Skeletal muscle cell (primary cell): ENCODE data around the gene ZNF333.

ENCODE experiments used
- DNase-seq: peaks from one replicate; pipeline ENCODE4 v3.0.0-alpha.2; 2010; ENCODE audit warnings: low read depth
- H3K4me3 ChIP-seq: 2 replicates; pipeline ENCODE4 v1.5.1; 2011; ENCODE audit warnings: low read depth, mild to moderate bottlenecking, control low read depth, low read length, moderate library complexity

The ZNF333 gene

GRCh38 chr19:14694641-14695266 is 4.9 kb downstream of the ZNF333 start:
- H3K4me3 ChIP-seq: no peak overlapping the region
- DNase-seq: no peak

- DNase-seq: no peak
- H3K4me3 ChIP-seq: no peak overlapping the region
These were observed 5.6 kb downstream of the ZNF333 start for GRCh38 chr19:14695471-14695870.

- DNase-seq: no peak
These were observed 9.8 kb downstream of the ZNF333 start for GRCh38 chr19:14699641-14700040.

DNA sequence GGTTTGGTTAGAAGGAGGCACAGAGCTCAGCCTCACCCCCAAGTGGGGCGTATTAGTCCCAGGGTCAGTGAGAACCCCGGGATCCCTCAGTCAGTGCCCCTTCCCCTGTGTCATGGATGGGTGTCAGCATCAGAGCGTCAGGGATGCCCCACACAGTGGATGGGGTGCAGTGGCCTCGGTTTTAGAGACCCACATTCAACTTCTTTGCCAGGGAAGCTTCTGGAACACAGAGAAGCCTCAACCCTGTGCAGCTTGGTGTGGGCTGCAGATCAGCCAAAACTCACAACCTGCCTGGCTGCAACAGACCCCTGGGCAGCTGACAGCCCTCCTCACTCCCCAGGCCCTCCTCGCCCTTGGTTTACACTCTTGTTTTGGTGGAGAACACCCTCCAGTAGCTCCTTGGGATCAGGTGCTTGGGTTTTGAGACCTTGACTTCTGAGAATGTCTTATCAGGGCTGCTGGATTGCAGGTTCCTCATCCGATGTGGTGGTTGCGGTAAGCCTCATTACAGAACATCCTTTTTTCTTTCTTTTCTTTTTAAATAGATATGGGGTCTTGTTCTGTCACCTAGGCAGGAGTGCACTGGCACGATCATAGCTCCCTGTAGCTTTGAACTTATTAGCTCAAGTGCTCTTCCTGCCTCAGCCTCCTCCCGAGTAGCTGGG is 11.0 kb downstream of the ZNF333 start:
- no peak overlapping the region for H3K4me3 ChIP-seq
- no peak for DNase-seq

More at GRCh38 chr19:14699641-14700040, 9.8 kb downstream of the ZNF333 start:
- no peak overlapping the region for H3K4me3 ChIP-seq

DNA sequence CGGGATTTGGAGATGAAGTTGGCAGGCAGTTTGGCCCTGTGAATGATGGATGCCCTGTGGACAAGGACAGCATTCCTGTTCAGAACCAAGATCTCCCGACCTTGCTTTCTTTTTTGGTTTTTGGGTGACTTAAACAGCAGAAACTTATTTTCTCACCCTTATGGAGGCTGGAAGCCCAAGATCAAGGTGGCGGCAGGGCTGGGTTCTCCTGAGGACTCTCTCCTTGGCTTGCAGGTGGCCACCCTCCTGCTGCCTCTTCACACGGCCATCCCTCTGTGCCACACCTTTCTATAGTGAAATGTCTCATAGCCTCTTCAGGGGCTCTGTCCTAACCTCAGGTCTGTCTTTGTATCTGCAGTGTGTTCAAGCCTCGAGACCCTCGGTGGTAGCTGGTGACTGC is 14.0 kb downstream of the ZNF333 start:
- no peak for DNase-seq
- H3K4me3 ChIP-seq: no peak overlapping the region

DNA sequence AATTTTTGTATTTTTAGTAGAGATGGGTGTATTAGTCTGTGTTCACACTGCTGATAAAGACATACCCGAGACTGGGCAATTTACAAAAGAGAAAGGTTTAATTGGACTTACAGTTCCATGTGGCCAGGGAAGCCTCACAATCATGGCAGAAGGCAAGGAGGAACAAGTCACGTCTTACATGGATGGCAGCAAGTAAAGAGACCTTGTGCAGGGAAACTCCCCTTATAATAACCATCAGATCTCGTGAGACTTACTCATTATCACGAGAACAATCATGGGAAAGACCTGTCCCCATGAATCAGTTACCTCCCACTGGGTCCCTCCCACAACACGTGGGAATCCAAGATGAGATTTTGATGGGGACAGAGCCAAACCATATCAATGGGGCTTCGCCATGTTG is 14.6 kb downstream of the ZNF333 start:
- no peak for DNase-seq

DNA sequence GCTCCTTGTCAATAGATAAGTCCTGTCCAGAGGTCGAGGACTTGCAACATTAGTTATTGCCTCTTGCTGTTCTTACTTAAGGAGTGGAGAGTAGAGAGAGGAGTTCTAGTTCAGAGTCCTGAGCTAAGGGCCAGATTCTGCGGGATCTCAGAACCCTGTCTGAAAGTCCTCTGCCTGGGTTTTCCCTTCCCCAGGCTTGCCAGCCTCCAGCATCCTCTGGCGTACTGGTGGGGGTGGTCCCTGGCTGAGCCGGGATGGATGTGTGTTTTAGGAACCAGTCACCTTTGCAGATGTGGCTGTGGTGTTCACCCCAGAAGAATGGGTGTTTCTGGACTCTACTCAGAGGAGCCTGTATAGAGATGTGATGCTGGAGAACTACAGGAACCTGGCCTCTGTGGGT is 26.0 kb downstream of the ZNF333 start:
- DNase-seq: no peak

More for the DNA sequence above, 14.6 kb downstream of the ZNF333 start:
- no peak overlapping the region for H3K4me3 ChIP-seq

GRCh38 chr19:14718522-14719116 is 28.8 kb downstream of the ZNF333 start:
- H3K4me3 ChIP-seq: no peak overlapping the region
- DNase-seq: no peak

More for the DNA sequence above, 26.0 kb downstream of the ZNF333 start:
- no peak overlapping the region for H3K4me3 ChIP-seq

GRCh38 chr19:14719162-14719561 is 29.3 kb downstream of the ZNF333 start:
- H3K4me3 ChIP-seq: no peak overlapping the region
- no peak for DNase-seq

DNA sequence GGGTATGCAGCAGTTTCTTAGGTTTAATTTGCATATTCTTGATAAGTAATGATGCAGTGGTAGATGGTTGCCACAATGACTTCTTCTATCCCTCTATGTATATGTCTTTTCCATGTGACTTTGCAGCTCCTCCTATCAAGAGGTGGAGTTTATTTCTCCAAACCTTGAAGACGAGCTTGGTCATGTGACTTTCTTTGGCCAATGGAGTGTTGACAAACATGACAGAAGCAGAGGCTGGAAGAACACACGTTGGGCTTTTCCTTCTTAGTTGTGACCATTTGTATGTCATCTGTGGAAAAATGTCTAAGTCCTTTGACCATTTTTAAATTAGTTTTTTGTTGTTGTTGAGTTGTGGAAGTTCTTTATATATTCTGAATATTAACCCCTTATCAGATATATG is 32.3 kb downstream of the ZNF333 start:
- DNase-seq: no peak
- no peak overlapping the region for H3K4me3 ChIP-seq

GRCh38 chr19:14728595-14728994 is 38.7 kb downstream of the ZNF333 start:
- DNase-seq: no peak
- no peak overlapping the region for H3K4me3 ChIP-seq

DNA sequence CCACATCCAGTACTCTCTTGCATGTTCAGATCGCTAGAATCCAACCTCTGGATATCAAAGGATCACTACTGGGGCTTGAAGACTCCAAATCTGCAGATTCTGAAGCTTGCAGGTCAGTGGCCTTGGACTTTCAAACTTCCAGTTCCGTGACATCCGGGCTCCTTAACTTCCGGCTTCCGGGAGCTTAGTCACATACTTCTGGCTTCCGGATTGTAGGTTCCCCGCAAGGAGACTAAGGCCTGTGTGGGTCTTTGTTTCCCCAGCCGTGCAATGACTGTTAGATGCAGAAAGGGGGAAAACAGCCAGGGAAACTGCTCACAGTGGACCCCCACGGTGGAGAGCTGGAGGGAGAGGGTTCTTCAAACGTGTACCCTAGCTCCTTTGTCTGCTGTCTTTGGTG is 41.4 kb downstream of the ZNF333 start:
- H3K4me3 ChIP-seq: no peak overlapping the region
- DNase-seq: no peak

DNA sequence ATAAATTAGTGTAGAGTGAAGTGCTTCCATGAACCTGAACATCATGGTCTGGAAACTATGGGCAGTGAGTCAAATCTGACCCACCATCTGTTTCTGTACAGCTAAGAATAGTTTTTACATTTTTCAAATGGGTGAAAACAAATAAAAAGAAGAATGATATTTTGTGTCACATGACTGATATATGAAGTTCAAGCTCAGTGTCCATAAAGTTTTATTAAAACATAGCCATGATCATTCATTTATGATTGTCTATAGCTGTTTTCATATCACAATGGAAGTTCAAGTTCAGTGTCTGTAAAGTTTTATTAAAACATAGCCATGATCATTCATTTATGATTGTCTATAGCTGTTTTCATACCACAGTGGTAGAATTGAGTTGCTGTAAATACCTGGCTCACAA is 42.7 kb downstream of the ZNF333 start:
- DNase-seq: no peak

DNA sequence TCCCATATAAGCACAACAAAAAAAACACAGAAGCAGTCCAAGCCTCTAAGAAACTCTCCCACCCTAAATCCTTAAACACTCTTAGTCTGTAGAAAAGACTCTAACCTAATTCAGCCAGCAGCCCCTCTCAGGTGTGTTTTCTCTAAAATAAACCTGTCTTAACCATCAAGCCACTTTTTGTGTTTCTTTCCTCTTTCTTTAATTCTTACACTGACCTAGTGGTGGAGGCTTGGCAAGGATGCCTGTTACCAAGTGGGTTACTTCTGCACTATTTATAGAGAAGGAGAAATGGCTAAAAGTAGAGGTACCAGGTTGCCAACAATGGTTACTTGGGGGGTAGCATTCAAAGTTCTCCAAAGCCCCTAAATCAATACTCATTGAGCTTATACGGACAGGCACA is 43.7 kb downstream of the ZNF333 start:
- DNase-seq: no peak
- no peak overlapping the region for H3K4me3 ChIP-seq

More for the DNA sequence above, 42.7 kb downstream of the ZNF333 start:
- H3K4me3 ChIP-seq: no peak overlapping the region

DNA sequence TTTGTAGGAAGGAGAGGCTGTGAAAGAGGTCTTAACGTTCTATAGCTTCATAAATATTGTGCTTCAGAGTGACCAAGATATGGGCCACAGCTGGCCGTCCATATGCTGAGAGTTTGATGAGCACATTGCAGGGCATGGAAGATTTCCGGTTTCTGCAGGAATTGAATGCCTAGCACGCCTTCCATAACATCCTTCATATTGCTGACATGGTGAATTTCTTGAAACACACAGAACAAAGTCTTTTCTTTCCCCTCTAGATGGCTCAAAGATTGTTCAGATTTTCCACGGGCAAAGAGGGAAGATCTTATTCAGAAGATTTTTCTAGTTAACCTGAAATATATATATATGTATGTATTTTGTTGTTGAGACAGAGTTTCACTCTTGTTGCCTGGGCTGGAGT is 46.1 kb downstream of the ZNF333 start:
- no peak overlapping the region for H3K4me3 ChIP-seq
- no peak for DNase-seq

- no peak for DNase-seq
- H3K4me3 ChIP-seq: no peak overlapping the region
These were observed 57.0 kb downstream of the ZNF333 start for GRCh38 chr19:14746886-14747285.

GRCh38 chr19:14748601-14749000 is 58.8 kb downstream of the ZNF333 start:
- DNase-seq: no peak

GRCh38 chr19:14758816-14759215 is 69.0 kb downstream of the ZNF333 start:
- no peak overlapping the region for H3K4me3 ChIP-seq

More at GRCh38 chr19:14748601-14749000, 58.8 kb downstream of the ZNF333 start:
- H3K4me3 ChIP-seq: no peak overlapping the region

DNA sequence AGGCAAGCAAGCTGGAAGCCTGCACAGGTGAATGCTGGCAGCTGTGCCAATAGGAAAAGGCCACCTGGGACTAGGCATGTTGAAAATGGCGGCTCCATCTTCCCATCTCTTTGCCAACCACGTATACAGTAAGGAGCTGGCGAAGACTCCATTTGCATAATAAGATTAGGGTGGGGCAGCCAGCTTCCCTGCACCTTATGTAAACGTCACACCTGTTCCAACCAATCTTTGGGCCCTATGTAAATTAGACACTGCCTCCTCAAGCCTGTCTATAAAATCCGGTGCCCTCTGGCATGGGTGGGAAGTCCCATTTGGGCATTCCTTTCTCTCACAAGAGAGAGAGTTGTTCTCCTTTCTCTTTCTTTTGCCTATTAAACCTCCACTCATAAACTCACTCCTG is 71.8 kb downstream of the ZNF333 start:
- no peak overlapping the region for H3K4me3 ChIP-seq
- no peak for DNase-seq

More at GRCh38 chr19:14758816-14759215, 69.0 kb downstream of the ZNF333 start:
- no peak for DNase-seq

- no peak for DNase-seq
These were observed 72.3 kb downstream of the ZNF333 start for GRCh38 chr19:14762111-14762510.

More at GRCh38 chr19:14762111-14762510, 72.3 kb downstream of the ZNF333 start:
- no peak overlapping the region for H3K4me3 ChIP-seq
